WERI-Rb-1 (cell line): ENCODE results near the gene CACNA1E.

ENCODE experiments used
- DNase-seq: peaks from one replicate; pipeline ENCODE4 v3.0.0-alpha.2; 2020
- H3K27ac ChIP-seq: fragments of 250-450 bp; sonication (Bioruptor Pico); 2 replicates; pipeline ENCODE4 v1.5.1; 2020; ENCODE audit warnings: mild to moderate bottlenecking, moderate library complexity
- H3K27me3 ChIP-seq: fragments of 250-450 bp; sonication (Bioruptor Pico); 2 replicates; pipeline ENCODE4 v1.5.1; 2021; ENCODE audit warnings: mild to moderate bottlenecking, low read depth, moderate library complexity; ENCODE audit not compliant: insufficient read depth, severe bottlenecking
- H3K36me3 ChIP-seq: fragments of 250-450 bp; sonication (Bioruptor Pico); 2 replicates; pipeline ENCODE4 v1.5.1; 2020; ENCODE audit warnings: mild to moderate bottlenecking, moderate library complexity
- H3K4me3 ChIP-seq: 2 replicates; pipeline ENCODE4 v1.5.1; 2011; ENCODE audit warnings: low read depth, mild to moderate bottlenecking, control low read depth, low read length
- H3K9me3 ChIP-seq: fragments of 250-450 bp; sonication (Bioruptor Pico); 2 replicates; pipeline ENCODE4 v1.5.1; 2021; ENCODE audit warnings: mild to moderate bottlenecking, moderate library complexity; ENCODE audit not compliant: severe bottlenecking
- TF ChIP-seq, protein P1 (sequence below): IDR thresholded peaks from 2 replicates; pipeline ENCODE4 v1.5.1; 2011; ENCODE audit warnings: low read depth, mild to moderate bottlenecking, control low read depth, inconsistent platforms, low read length

The CACNA1E gene

DNA sequence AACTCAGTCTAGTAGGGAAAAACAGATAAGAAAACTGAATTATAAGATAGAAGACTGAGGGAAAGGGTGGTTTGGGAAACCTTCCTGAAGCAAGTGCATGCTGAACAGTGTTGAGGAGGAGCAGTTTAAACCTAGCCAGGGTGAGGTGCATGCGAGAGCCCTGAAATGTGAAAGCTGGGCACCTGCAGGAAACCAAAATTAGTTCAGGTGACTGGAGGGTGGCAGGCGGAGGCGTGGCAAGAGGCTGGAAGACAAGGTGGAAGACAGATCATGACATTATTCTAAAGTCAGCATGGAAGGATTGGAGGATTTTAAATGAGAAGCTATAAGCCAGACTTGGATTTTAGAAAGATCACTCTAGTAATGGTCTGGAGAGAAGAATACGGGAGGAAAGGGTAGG is 75.1 kb downstream of the CACNA1E start:
- no peaks in the 10 kb centered on the region for H3K9me3 ChIP-seq
- no peaks in the 10 kb centered on the region for H3K36me3 ChIP-seq
- no peak overlapping the region for H3K4me3 ChIP-seq
- no peak for DNase-seq
- TF ChIP-seq, protein P1, sequence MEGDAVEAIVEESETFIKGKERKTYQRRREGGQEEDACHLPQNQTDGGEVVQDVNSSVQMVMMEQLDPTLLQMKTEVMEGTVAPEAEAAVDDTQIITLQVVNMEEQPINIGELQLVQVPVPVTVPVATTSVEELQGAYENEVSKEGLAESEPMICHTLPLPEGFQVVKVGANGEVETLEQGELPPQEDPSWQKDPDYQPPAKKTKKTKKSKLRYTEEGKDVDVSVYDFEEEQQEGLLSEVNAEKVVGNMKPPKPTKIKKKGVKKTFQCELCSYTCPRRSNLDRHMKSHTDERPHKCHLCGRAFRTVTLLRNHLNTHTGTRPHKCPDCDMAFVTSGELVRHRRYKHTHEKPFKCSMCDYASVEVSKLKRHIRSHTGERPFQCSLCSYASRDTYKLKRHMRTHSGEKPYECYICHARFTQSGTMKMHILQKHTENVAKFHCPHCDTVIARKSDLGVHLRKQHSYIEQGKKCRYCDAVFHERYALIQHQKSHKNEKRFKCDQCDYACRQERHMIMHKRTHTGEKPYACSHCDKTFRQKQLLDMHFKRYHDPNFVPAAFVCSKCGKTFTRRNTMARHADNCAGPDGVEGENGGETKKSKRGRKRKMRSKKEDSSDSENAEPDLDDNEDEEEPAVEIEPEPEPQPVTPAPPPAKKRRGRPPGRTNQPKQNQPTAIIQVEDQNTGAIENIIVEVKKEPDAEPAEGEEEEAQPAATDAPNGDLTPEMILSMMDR: no peak
- H3K27ac ChIP-seq: no peak overlapping the region
- H3K27me3 ChIP-seq: no peaks in the 10 kb centered on the region

DNA sequence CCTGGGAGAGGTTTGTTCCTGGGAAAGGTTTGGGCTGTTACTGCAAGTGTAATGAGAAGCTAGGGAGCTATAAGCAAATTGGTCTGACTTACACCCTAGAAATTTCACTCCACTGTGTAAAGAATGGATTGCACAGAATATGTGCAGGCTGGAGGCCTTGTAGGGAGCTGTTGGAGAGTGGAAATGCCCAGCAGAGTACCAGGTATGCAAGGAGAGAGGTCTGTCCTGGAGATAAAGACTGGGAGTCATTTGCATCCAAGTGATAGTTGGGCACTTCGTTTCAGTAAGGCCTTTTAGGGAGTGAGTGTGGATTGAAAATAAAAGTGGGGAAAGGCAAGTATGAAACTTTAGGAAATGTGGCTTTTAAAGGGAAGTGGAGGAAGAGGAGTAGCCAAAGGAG is 75.8 kb downstream of the CACNA1E start:
- H3K27me3 ChIP-seq: no peaks in the 10 kb centered on the region
- H3K27ac ChIP-seq: no peak overlapping the region
- TF ChIP-seq, protein P1: no peak

DNA sequence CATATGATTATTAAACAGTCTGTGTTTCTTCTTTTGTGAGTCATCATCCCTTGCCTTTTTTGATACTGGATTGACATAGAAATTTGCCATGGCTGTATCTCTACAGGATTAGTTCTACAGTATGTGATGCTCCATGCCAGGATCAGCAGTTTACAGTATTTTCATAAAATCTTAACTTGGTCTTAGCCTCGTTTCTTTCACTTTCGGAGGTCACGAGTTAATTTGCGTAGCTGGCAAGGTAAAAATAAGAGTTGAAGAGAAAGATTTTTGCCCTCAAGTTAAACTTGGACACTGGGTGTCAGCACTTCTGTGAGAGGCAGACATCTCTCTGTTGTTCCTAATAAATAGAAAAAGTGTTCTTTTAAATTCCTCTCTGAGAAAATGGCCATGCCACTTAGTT is 79.1 kb downstream of the CACNA1E start:
- Histone ChIP-seq H3K36me3 (no peaks in the 10 kb centered on the region), H3K4me3 (no peak overlapping the region), H3K27me3 (no peaks in the 10 kb centered on the region), H3K27ac (no peak overlapping the region), H3K9me3 (no peaks in the 10 kb centered on the region)
- TF ChIP-seq, protein P1: no peak
- no peak for DNase-seq

More for the DNA sequence above, 75.8 kb downstream of the CACNA1E start:
- no peaks in the 10 kb centered on the region for H3K36me3 ChIP-seq
- DNase-seq: no peak
- no peak overlapping the region for H3K4me3 ChIP-seq
- no peaks in the 10 kb centered on the region for H3K9me3 ChIP-seq

DNA sequence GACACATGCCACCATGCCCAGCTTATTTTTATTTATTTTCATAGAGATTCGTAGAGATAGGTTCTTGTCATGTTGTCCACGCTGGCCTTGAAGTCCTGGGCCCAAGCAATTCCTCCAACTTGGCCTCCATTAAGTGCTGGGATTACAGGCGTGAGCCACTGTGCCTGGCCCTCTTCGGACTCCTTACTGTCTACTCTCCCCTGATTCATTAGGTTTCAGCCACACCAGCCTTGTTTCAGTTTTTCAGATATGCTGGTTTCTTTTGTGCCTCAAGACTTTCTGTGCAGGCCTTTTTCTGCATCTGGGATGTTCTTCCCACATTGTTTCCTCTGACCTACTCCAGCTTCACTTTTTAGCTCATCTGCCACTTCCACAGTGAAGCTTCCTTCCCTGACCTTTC is 85.4 kb downstream of the CACNA1E start:
- TF ChIP-seq, protein P1: no peak
- no peaks in the 10 kb centered on the region for H3K36me3 ChIP-seq
- no peak overlapping the region for H3K27ac ChIP-seq
- no peak overlapping the region for H3K4me3 ChIP-seq
- no peaks in the 10 kb centered on the region for H3K9me3 ChIP-seq
- no peaks in the 10 kb centered on the region for H3K27me3 ChIP-seq
- DNase-seq: no peak

DNA sequence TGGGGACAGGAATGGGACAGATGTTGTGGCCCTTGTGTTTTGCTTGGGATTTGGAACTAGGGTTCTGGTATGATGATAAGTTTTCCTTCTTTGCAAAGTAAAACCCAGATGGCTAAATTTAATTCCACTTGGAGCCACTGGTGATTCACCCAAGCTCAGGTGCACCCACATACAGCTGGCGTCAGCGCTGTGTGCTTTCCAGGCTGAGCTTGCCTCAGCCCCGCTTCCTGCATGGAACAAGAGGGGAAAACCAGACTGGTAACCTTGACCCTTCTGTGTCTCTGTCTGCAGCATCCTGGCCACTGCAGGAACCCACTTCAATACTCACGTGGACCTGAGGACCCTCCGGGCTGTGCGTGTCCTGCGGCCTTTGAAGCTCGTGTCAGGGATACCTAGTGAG is 94.2 kb downstream of the CACNA1E start:
- Histone ChIP-seq H3K9me3 (no peaks in the 10 kb centered on the region), H3K27me3 (no peaks in the 10 kb centered on the region), H3K36me3 (no peaks in the 10 kb centered on the region), H3K4me3 (no peak overlapping the region), H3K27ac (no peak overlapping the region)
- TF ChIP-seq, protein P1: no peak
- DNase-seq: no peak

DNA sequence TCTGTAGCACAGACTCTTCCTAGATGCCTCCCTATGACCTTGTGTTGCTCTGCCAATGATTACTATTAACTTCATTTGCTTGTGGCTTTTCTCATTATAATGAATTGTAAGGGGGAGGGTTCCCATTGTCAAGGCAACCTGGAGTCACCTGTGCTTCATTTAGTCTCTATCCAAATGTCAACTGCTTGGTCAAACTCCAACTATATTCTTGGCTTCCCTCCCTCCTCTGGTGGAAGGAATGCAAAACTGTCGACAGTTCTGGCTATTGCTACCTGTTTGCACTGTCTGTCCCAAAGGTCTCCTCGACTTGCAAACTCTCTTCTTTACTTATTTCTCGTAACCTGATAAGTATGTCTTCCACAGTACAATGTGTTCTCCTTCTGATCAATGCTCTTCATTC is 100.3 kb downstream of the CACNA1E start:
- no peaks in the 10 kb centered on the region for H3K27me3 ChIP-seq
- no peaks in the 10 kb centered on the region for H3K9me3 ChIP-seq
- H3K36me3 ChIP-seq: no peaks in the 10 kb centered on the region
- no peak overlapping the region for H3K27ac ChIP-seq
- TF ChIP-seq, protein P1: no peak
- DNase-seq: no peak
- H3K4me3 ChIP-seq: no peak overlapping the region
